Panc1 (cell line): ENCODE data around the gene LRMDA. TPM values are rescaled to one million over a fixed set of nuclear protein-coding genes. Genes with fewer than 3 reads are reported as not detected.

Experiments
- ATAC-seq: fragments of 200-7000 bp; cut with Tn5 transposase; 2 replicates; pipeline ENCODE4 v1.9.1; 2020; ENCODE audit warnings: mild to moderate bottlenecking, moderate library complexity
- BruUV-seq: library from RNA; stranded (reverse); fragments of 400-500 nt; replicated peaks from 2 replicates; lab custom pipeline; 2021; lab: Mats Ljungman, UMichigan
- CTCF ChIA-PET: fragments of 300-600 bp; sonication (Branson Sonifier 250); formaldehyde crosslinking; loops from one replicate; lab custom pipeline; 2022; ENCODE audit warnings: antibody characterized with exemption; lab: Charles Lee
- POLR2A ChIA-PET: fragments of 300-600 bp; sonication (Branson Sonifier 250); formaldehyde crosslinking; loops from one replicate; lab custom pipeline; 2022; ENCODE audit warnings: antibody characterized with exemption; lab: Charles Lee
- DNase-seq: peaks from one replicate; pipeline ENCODE4 v3.0.0-alpha.2; 2010; ENCODE audit warnings: low read depth, low spot score
- H3K27ac ChIP-seq: 2 replicates; pipeline ENCODE4 v1.5.1; 2011; ENCODE audit warnings: mild to moderate bottlenecking, low read length, inconsistent platforms
- H3K27me3 ChIP-seq: fragments of 200-500 bp; sonication (Bioruptor generic); 2 replicates; pipeline ENCODE4 v1.6.0; 2014; ENCODE audit warnings: low read length, inconsistent platforms; ENCODE audit not compliant: control insufficient read depth, insufficient read depth
- H3K36me3 ChIP-seq: fragments of 200-500 bp; sonication (Bioruptor generic); 2 replicates; pipeline ENCODE4 v1.5.1; 2014; ENCODE audit warnings: inconsistent platforms, mild to moderate bottlenecking, low read length, moderate library complexity; ENCODE audit not compliant: control insufficient read depth, insufficient read depth
- H3K4me1 ChIP-seq: 2 replicates; pipeline ENCODE4 v1.5.1; 2011; ENCODE audit warnings: inconsistent platforms, mild to moderate bottlenecking, low read length, moderate library complexity; ENCODE audit not compliant: control insufficient read depth, insufficient read depth
- H3K4me3 ChIP-seq, 2 experiments: 2 replicates each; pipeline ENCODE4 v1.5.1; 2011 to 2012; ENCODE audit warnings: low read depth in 2 of 2, low read length in 2 of 2, mild to moderate bottlenecking in 2 of 2, inconsistent platforms in 1 of 2, moderate library complexity in 1 of 2
- H3K9me3 ChIP-seq: fragments of 200-500 bp; sonication (Bioruptor generic); 2 replicates; pipeline ENCODE4 v1.5.1; 2014; ENCODE audit warnings: low read depth, mild to moderate bottlenecking, inconsistent platforms, low read length, moderate library complexity; ENCODE audit not compliant: control insufficient read depth, insufficient read depth
- POLR2AphosphoS5 ChIP-seq: IDR thresholded peaks from 2 replicates; pipeline ENCODE4 v1.6.1; 2012; ENCODE audit warnings: mild to moderate bottlenecking, low read depth, low read length, moderate library complexity
- SIN3A ChIP-seq: IDR thresholded peaks from 2 replicates; pipeline ENCODE4 v1.6.1; 2012; ENCODE audit warnings: low read depth, mild to moderate bottlenecking, low read length, moderate library complexity, borderline replicate concordance; ENCODE audit not compliant: insufficient read depth
- TCF7L2 ChIP-seq: IDR thresholded peaks from 2 replicates; pipeline ENCODE4 v1.6.1; 2011; ENCODE audit warnings: mild to moderate bottlenecking, low read depth, low read length, inconsistent platforms
- in situ Hi-C: cut with HindIII; loops from 2 replicates; pipeline ENCODE4 v1.10.0; 2016; ENCODE audit warnings: low sequenced_read_pairs, low pct_unique_long_range_greater_than_20kb
- intact Hi-C: fragments of 100-400 bp; cut with micrococcal nuclease; formaldehyde crosslinking; loops from one replicate; pipeline ENCODE4 v1.10.0; 2022; ENCODE audit not compliant: unreplicated experiment
- total RNA-seq: library from RNA; stranded (reverse); gene quantifications from one replicate; pipeline ENCODE4 v1.2.1, GENCODE V29; 2021; ENCODE audit not compliant: unreplicated experiment
- TF ChIP-seq, protein P1 (sequence below): fragments of 450-650 bp; IDR thresholded peaks from 2 replicates; pipeline ENCODE4 v1.5.1; 2017; ENCODE audit warnings: mild to moderate bottlenecking
- TF ChIP-seq, protein P2 (sequence below), 2 experiments: IDR thresholded peaks; 2 replicates each; pipeline ENCODE4 v1.6.1; 2011 to 2012; ENCODE audit warnings: low read depth in 2 of 2, control low read depth in 1 of 2, low read length in 1 of 2, mild to moderate bottlenecking in 1 of 2, moderate library complexity in 1 of 2; ENCODE audit not compliant: insufficient read depth in 1 of 2

Gene LRMDA
- total RNA-seq, 1 experiment from 2014 or later: 1.2 TPM

DNA sequence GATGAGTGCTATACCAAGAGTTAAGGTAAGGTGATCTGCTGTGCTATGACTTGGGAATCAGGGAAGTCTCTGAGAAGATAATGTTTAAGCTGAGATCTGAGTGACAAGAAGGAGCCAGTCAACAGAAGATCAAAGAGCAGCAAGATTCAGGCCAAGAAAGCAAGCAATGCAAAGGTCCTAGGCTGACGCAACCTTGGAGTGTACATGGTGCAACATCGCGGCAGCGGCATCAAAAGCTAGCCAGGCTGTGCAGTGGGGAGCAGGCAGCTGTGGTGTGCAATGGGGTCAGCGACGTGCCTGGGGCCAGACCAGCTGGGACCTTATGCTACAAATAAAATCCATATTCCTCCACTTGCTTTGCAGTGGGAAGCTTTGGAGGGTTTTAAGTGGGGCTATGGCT is 324.1 kb downstream of the LRMDA start:
- Histone ChIP-seq H3K27me3 (peaks cover 15% of the 10 kb centered on the region), H3K36me3 (no peaks in the 10 kb centered on the region), H3K9me3 (no peaks in the 10 kb centered on the region), H3K27ac (no peak overlapping the region), H3K4me3 (no peak overlapping the region), H3K4me1 (no peaks in the 10 kb centered on the region)
- CTCF ChIA-PET: no interaction called here
- in situ Hi-C loops (no loop called here), intact Hi-C loops (no loop called here)
- DNase-seq (no peak), ATAC-seq (no peak)
- BruUV-seq: no TSS peak
- TF ChIP-seq SIN3A (no peak), POLR2AphosphoS5 (no peak), TCF7L2 (no peak)
- TF ChIP-seq, protein P1, sequence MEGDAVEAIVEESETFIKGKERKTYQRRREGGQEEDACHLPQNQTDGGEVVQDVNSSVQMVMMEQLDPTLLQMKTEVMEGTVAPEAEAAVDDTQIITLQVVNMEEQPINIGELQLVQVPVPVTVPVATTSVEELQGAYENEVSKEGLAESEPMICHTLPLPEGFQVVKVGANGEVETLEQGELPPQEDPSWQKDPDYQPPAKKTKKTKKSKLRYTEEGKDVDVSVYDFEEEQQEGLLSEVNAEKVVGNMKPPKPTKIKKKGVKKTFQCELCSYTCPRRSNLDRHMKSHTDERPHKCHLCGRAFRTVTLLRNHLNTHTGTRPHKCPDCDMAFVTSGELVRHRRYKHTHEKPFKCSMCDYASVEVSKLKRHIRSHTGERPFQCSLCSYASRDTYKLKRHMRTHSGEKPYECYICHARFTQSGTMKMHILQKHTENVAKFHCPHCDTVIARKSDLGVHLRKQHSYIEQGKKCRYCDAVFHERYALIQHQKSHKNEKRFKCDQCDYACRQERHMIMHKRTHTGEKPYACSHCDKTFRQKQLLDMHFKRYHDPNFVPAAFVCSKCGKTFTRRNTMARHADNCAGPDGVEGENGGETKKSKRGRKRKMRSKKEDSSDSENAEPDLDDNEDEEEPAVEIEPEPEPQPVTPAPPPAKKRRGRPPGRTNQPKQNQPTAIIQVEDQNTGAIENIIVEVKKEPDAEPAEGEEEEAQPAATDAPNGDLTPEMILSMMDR: no peak
- TF ChIP-seq, protein P2, sequence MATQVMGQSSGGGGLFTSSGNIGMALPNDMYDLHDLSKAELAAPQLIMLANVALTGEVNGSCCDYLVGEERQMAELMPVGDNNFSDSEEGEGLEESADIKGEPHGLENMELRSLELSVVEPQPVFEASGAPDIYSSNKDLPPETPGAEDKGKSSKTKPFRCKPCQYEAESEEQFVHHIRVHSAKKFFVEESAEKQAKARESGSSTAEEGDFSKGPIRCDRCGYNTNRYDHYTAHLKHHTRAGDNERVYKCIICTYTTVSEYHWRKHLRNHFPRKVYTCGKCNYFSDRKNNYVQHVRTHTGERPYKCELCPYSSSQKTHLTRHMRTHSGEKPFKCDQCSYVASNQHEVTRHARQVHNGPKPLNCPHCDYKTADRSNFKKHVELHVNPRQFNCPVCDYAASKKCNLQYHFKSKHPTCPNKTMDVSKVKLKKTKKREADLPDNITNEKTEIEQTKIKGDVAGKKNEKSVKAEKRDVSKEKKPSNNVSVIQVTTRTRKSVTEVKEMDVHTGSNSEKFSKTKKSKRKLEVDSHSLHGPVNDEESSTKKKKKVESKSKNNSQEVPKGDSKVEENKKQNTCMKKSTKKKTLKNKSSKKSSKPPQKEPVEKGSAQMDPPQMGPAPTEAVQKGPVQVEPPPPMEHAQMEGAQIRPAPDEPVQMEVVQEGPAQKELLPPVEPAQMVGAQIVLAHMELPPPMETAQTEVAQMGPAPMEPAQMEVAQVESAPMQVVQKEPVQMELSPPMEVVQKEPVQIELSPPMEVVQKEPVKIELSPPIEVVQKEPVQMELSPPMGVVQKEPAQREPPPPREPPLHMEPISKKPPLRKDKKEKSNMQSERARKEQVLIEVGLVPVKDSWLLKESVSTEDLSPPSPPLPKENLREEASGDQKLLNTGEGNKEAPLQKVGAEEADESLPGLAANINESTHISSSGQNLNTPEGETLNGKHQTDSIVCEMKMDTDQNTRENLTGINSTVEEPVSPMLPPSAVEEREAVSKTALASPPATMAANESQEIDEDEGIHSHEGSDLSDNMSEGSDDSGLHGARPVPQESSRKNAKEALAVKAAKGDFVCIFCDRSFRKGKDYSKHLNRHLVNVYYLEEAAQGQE (IDR thresholded peaks at IDR 0.05; ENCODE audit: insufficient read depth in 1 of 2, low read depth in 2 of 2, low read length in 1 of 2): no peak
- POLR2A ChIA-PET: no interaction called here

DNA sequence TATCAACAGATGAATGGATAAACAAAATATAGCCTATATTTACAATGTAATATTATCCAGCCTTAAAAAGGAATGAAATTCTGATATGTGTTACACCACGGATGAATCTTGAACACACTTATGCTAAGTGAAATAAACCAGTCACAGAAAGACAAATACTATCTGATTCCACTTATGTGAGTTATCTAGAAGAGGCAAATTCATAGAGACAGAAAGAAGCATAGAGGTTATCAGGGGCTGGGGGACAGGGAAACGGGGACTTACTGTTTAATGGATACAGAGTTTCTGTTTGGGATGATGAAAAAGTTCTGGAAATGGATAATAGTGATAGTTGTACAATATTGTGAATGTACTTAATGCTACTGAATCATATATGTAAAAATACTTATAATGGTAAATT is 329.9 kb downstream of the LRMDA start:
- ChIA-PET POLR2A (no interaction called here), CTCF (no interaction called here)
- H3K4me1 ChIP-seq: no peaks in the 10 kb centered on the region
- no peaks in the 10 kb centered on the region for H3K36me3 ChIP-seq
- DNase-seq (no peak), ATAC-seq (no peak)
- in situ Hi-C loops (no loop called here), intact Hi-C loops (no loop called here)
- H3K27ac ChIP-seq: no peak overlapping the region
- H3K4me3 ChIP-seq: no peak overlapping the region
- no peaks in the 10 kb centered on the region for H3K9me3 ChIP-seq
- TF ChIP-seq TCF7L2 (no peak), SIN3A (no peak), POLR2AphosphoS5 (no peak)
- TF ChIP-seq, protein P2 (IDR thresholded peaks at IDR 0.05; ENCODE audit: insufficient read depth in 1 of 2, low read depth in 2 of 2, low read length in 1 of 2): no peak
- TF ChIP-seq, protein P1: no peak
- H3K27me3 ChIP-seq: peaks cover 13% of the 10 kb centered on the region
- BruUV-seq: no TSS peak
